ENCODE results near the gene HSF4. TPM values are rescaled to one million over a fixed set of nuclear protein-coding genes. Genes with fewer than 3 reads are reported as not detected.

Gene HSF4
- total RNA-seq, 4 donors from 2014 or later: 9.0 to 111 (median 29.7) TPM

- Histone ChIP-seq H3K4me3 (no peak overlapping the region), H3K4me1 (peaks cover 20 to 27% of the 10 kb centered on the region in 2 donors), H3K27ac (no peak overlapping the region), H3K27me3 (no peaks in the 10 kb centered on the region), H3K36me3 (no peaks in the 10 kb centered on the region), H3K9me3 (no peaks in the 10 kb centered on the region)
- in situ Hi-C loops (cut with MboI; ENCODE audit: low sequenced_read_pairs in 4 of 4): loop anchor here (5.0 to 10.0 kb wide), 4 partner anchors 142 to 192 kb away; partner anchors contain the start of gene CES3 (in 1 of the 4)
- ATAC-seq (no peak), DNase-seq (no peak)
- intact Hi-C loops (cut with DNase I; ENCODE audit: low total_unique reads): no loop called here
- TF ChIP-seq POLR2A (IDR thresholded peaks at IDR 0.05): no peak
- TF ChIP-seq CTCF (IDR thresholded peaks at IDR 0.05 in 4 of 5, conservative IDR thresholded peaks at IDR 0.05 in 1 of 5): no peak
Measured at GRCh38 chr16:67157106-67157748, 7.3 kb upstream of the HSF4 start.

- TF ChIP-seq CTCF (IDR thresholded peaks at IDR 0.05 in 4 of 5, conservative IDR thresholded peaks at IDR 0.05 in 1 of 5) (no peak), POLR2A (IDR thresholded peaks at IDR 0.05) (no peak)
- no peak for DNase-seq
- no peaks in the 10 kb centered on the region for H3K9me3 ChIP-seq
- in situ Hi-C loops (cut with MboI; ENCODE audit: low sequenced_read_pairs in 4 of 4) (loop anchor here (5.0 to 10.0 kb wide), 4 partner anchors 143 to 193 kb away; partner anchors contain the start of gene CES3 (in 1 of the 4)), intact Hi-C loops (cut with DNase I; ENCODE audit: low total_unique reads) (loop anchor here (2.0 kb wide), 1 partner anchor 173 kb away; no protein-coding TSS in a partner anchor)
- no peak overlapping the region for H3K27ac ChIP-seq
- H3K4me3 ChIP-seq: no peak overlapping the region
- no peaks in the 10 kb centered on the region for H3K36me3 ChIP-seq
- no peaks in the 10 kb centered on the region for H3K27me3 ChIP-seq
- no peak for ATAC-seq
- peaks cover 28 to 36% of the 10 kb centered on the region in 2 donors for H3K4me1 ChIP-seq
Measured at GRCh38 chr16:67157892-67158635, 6.5 kb upstream of the HSF4 start.

GRCh38 chr16:67158637-67159600, 5.6 kb upstream of the HSF4 start:
- Histone ChIP-seq H3K27me3 (no peaks in the 10 kb centered on the region), H3K27ac (peak overlapping the region; percentile 93 to 100 (median 95)), H3K9me3 (no peaks in the 10 kb centered on the region), H3K4me3 (peak overlapping the region; percentile 75 to 87 (median 76)), H3K36me3 (no peaks in the 10 kb centered on the region), H3K4me1 (peaks cover 37 to 44% of the 10 kb centered on the region in 2 donors)
- DNase-seq: no peak
- TF ChIP-seq POLR2A (IDR thresholded peaks at IDR 0.05): no peak
- TF ChIP-seq CTCF (IDR thresholded peaks at IDR 0.05 in 4 of 5, conservative IDR thresholded peaks at IDR 0.05 in 1 of 5): no peak
- intact Hi-C loops (cut with DNase I; ENCODE audit: low total_unique reads) (loop anchor here (1.0 to 2.0 kb wide), 2 partner anchors 25 to 174 kb away; no protein-coding TSS in a partner anchor), in situ Hi-C loops (cut with MboI; ENCODE audit: low sequenced_read_pairs in 4 of 4) (loop anchor here (5.0 to 10.0 kb wide), 4 partner anchors 144 to 194 kb away; partner anchors contain the start of gene CES3 (in 1 of the 4))
- ATAC-seq: no peak

- TF ChIP-seq POLR2A (IDR thresholded peaks at IDR 0.05) (no peak), CTCF (IDR thresholded peaks at IDR 0.05 in 4 of 5, conservative IDR thresholded peaks at IDR 0.05 in 1 of 5) (peak in 4 of 5 experiments; percentile 18 to 33 (median 22))
- Histone ChIP-seq H3K4me3 (peak overlapping the region; percentile 75 to 87 (median 76)), H3K27ac (peak overlapping the region; percentile 93 to 100 (median 95)), H3K4me1 (peaks cover 49 to 51% of the 10 kb centered on the region in 2 donors), H3K27me3 (no peaks in the 10 kb centered on the region), H3K9me3 (no peaks in the 10 kb centered on the region), H3K36me3 (no peaks in the 10 kb centered on the region)
- intact Hi-C loops (cut with DNase I; ENCODE audit: low total_unique reads): loop anchor here (2.0 to 5.0 kb wide), 3 partner anchors 86 to 211 kb away; partner anchors contain the start of genes CBFB, FHOD1 and SLC9A5
- DNase-seq: peak; percentile 57 to 84
- ATAC-seq: peak; percentile 3 to 22
- in situ Hi-C loops (cut with MboI; ENCODE audit: low sequenced_read_pairs in 4 of 4): no loop called here
Measured at GRCh38 chr16:67161595-67162058, 2.9 kb upstream of the HSF4 start.

Measured in gastrocnemius medialis (tissue), 4 donors.